Embryonic facial prominence (tissue), 1 donor: Measurements from ENCODE around the gene FOXJ1.

Experiments
- DNase-seq: peaks from one replicate; pipeline ENCODE4 v3.0.0-alpha.2; 2016; ENCODE audit errors: extremely low spot score

FOXJ1 gene

DNA sequence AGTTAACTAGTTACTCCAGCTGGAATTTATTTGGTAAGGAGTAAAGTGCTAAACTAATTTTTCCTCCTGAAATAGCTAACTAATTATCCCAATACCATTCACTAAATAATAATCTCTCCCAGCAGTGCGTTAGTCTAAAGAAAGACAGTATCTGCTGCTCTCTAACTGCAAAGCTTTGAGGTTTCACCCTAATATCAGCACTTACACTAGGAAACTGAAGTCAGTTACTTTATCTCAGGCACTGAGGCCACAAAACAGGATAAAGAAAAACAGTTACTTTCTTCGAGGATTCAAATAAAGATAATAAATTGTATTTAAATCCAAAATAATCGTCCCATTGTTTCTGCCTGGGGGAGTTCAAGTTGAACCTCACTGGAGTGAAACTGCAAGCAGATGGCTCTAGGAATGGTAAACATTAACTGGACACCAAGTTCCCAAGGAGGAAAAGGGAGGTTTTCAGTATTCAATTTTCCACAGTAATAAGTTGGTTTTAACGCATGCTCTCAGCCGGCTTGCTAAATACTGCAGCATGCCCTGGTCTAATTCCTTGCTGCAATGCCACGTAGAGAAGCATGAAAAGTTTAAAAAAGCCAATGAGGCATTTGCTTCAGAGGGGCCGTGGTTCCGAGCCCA, 20.0 kb upstream of the FOXJ1 start:
- DNase-seq, result no peak

DNA sequence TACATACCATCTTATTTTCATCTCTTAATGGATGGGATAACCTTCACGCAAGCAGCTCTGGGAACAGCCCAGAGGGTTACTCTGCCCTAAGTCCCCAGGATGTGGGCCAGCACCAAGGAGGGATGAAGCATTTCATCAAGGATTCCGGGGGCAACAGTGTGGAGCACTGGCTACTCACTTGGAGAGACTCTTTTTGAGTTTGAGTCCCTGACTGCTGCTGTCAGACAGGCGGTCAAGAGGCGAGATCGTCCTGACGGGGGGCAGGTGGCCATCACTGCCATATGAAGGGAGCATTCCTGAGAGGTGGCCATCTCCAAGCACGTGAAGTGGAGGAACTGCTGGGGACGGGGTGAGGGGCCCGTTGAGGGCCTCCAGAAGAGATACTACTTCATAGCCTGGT, 18.1 kb upstream of the FOXJ1 start:
- no peak for DNase-seq

DNA sequence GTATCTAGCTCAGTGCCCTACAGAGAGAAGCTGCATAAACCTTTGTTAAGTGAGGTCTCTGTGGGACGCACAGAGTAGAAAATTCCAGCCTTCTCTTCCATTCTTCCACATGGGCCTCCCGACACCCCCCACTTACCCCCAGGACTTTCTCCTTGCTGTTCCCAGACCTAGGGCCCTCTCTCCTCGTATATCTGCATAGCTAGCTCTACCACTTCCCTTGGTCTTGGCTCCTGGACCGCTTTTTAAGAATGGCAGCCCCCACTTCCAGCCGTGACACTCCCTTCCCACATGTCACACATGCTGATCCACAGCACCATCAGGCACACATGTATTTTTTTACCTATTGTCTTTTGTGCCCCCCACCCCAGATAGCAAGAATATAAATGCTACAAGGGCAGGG, 16.7 kb upstream of the FOXJ1 start:
- no peak for DNase-seq

DNA sequence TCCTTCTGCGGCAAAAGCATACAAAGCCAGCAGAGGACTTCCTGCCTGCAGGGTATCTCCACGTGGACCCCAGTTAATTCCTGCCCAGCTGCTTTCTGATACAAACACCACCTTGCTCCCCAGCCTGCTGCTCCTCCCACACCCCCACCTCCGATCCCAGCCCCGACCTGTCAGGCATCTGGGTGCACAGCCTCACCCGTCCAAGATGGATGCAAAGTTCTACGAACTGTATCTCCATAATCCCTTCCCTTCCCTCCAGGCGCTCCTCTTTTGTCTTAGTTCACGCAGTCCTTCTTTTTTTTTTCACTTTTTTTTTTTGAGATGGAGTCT, 15.6 kb upstream of the FOXJ1 start:
- no peak for DNase-seq

DNA sequence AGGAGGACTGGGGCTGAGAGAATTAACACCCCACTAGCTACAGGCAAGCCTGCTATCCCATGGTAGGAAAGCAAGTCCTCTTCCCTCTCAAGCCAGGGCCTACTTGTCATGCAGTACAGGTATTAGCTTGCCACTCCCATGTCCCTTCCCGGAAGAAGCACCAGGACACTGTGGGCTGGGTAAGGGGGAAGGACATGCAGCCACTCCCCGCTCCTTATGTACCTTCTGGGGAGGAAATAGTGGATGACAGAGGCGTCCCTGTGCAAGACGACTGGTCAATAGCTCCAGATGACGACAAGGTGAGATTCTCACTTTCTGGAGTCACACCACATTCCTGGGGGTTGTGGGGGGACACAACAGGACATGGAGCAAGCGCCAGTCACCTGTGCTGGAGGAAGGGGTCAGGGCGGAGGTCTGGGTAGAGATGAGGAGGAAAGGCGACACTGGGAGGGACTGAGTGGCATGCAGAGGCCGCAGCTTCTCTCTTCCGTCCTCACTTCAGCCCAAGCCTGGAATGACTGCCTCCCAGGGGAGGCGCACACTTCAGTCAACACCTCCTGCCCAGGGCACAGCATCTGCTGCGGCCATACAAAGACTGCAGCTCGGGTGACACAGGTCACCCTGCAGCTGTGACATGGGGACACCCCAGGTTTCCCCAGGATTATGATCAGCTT, 15.1 kb upstream of the FOXJ1 start:
- no peak for DNase-seq

DNA sequence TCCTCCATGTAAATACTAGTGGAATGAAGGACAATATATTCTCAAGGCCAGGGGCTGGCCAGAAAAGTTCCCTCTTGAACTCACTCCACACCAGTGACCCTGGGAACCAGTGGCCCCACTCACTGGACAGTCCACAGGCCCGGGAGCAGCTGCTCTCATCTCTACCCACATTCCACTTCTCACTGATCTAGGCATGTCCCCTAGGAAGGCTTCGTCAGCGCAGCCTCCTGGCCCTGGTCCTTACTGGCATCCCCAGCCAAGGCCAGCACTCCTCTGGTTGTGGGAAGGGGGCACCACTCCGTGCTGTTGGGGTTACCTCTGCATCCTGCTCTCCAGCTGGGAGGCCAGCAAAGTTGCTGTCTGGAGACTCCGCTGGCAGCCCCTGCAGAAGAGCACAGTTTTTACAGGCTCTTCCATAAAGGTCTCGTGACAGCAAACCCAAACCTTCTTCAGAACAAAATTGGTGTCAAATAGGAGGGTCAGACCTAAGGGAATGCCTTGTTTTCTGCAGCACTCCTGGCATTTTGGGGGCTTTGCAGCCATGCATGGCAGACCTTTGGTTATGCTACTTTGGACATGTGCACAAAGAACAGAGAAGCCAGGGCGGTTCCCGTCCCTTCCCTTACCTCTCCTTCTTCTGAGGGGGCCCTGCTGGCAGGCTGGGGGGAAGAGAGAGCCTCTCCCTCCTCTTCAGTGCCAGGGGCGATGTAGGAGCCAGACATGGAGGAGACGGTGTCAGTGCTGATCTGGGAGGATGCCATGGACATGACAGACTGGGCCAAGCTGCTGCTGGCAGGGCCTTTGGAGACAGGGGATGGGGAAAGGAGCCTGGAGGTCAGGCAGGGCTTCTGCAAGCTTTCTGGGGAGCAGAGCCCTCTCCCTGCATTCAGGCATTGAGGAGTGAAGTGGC, 14.1 kb upstream of the FOXJ1 start:
- DNase-seq, result no peak

DNA sequence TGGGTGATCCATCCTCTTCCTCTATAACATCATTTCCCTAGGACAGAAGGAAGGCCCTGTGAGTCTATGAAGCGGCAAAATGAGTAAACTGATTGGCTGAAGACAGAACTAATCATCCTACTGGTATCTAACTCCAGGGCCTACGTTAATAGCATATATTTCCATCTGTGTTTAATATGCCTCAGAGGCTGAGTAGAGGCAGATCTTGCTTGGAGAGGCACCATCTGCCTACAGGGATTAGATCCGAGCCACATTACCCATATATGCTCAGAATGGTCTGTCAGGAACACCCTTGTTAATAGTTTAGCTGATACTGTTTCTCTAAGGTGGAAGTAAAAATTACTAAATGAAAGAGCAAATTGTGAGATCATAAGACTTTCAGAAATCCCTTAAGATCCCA, 13.2 kb upstream of the FOXJ1 start:
- no peak for DNase-seq

DNA sequence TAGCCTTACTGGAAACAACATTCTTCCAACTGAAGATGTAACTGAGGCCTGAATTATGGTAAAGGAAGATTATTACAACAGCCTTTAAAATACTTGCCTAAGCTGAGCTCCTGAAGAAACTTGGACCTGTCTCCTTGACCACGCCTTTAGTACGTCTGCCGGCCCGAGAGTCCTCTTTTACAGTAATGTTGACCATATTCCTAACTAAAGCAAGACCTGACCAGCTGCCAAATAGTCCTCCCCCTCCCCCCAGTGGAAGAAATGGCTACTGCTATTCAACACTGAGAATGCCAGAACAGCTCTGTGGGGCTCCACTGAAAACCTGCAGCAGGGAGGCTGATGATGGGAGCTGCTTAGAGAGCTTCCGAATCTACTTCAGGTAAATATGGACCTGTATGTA, 12.6 kb upstream of the FOXJ1 start:
- DNase-seq, result no peak

DNA sequence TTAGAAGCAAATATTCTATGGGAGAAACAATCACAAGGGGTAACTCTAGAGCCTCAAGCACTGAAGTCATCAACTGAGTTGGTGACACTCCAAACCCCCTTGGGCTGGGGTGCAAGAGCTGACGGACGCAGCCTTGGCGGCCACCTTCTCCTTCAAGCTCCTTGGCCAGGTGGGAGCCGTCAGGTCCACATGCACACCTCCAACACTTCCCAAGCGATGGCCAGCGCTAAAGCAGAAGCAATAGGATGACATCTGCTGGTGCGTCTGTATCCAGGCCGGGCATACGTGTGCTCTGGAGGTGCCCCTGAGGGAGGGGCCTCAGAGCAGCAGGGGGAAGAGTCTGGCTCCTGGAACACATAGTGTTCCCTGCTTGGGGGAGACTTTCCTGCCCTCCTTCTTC, 12.2 kb upstream of the FOXJ1 start:
- no peak for DNase-seq

DNA sequence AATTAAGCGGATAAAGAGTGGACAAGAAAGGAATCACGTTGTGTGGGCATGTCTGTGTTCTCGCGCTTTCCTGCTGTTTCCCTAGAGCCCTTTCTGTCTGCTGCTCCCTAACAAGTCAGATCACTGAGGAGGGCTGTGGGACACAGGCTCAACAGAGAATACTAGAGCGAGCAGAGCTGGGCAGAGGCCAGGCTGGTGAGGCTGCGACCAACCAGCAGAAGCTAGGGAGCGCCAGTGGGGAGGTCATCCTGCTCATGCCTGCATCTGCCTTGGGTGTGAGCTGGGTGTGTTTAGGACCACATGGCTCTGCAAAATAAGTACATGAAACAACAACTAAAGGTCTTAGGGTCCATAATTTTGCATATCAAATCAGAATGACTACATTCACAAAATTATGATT, 11.5 kb upstream of the FOXJ1 start:
- DNase-seq, result no peak

DNA sequence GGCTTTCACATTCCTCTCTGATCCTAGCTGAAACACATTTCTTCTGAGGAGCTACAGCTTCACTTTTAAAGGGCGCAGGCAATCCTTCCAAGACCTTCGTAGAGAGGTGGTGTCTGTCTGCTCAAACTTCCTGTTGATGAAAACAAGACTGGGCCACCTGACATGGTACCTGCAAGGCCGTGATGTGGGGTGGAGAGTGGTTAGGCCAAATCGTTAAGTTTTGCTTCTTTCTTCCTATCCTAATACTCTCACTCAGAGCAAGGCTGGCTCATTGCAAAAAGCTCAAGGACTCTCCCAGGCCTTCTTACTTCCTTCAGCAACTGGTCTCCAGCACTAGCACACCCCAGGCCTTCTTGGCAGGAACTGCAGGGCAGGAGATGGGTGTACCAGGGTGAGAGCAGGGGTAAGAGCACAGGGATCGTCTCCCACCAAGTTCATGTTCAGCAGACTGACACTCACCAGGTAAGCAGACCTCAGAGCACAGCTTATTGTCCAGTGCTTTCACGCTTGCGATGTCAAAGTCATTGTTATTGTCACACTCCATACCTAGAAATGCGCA, 10.9 kb upstream of the FOXJ1 start:
- DNase-seq, result no peak

DNA sequence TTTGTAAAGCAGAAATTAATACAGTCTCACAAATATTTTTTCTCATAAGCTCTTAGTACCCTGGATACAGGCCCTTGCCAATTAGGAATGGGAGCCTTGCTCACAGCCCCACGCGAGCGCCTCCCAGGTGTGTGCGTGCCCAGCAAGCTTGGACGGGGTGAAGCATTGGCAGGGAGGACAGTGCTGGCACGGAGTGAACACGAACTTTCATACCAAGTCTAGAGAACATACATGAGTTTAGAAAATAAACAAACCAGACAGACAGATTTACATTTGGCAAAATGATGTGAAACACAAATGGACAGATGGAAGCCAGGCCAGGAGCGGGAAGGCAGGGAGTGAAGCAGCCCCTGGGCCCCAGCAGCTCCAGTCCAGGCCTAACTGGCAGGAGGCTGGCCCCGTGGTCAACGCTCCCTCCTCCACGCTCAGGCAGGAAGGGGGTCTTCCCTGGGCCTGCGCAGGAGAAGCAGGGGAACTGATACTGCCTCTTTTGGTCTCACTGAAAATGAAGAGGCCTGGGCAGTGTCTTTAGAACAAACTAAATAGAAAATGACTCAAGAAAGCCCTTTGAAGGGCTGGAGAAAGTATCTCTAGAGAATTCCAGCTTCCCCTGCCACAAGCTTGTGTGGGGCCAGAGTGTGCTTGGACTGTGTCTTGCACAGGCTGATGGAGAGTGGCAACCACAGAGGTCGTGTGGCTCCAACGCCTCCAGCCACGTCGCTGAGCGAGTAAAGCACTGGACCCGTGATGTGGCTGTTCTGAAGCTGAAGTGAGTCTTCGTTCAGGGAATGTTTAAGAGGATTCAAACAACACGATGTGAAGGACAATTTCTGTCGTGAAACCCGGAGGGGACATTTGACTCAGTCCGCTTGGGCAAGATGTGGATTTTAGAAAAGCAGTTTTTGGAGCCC, 9.9 kb upstream of the FOXJ1 start:
- no peak for DNase-seq

DNA sequence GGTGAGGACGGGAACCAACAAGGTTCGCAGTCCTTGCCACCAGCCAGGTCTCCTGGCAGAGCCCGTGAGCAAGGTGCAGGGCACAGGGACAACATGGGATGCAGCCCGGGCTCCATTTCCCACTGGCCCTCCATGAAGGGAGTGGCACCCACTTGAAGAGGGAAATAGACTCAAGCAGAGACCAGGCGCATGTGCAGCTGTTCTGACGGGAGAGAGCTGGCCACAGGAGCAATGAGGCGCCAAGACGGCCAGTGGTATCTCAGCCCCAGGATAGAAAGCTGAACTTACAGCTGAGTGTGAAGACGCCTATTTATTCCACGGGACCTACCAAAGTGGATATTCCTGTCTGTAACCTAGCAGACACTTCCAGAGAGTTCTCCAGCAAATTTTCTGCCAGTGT, 8.2 kb upstream of the FOXJ1 start:
- no peak for DNase-seq

DNA sequence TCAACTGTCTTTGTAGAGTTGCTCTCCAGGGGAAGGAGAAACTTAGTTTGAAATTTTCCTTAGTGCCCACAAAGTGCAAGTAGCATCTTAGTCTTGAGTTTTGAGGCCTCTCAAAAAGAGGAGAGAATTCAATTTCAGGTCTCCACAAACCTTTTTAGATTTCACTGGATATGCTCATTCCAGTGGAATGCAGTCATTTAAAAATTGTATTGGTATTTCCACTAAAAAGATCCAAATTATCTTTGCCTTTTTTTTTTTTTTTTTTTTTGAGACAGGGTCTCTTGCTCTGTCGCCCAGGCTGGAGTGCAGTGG, 6.9 kb upstream of the FOXJ1 start:
- no peak for DNase-seq

DNA sequence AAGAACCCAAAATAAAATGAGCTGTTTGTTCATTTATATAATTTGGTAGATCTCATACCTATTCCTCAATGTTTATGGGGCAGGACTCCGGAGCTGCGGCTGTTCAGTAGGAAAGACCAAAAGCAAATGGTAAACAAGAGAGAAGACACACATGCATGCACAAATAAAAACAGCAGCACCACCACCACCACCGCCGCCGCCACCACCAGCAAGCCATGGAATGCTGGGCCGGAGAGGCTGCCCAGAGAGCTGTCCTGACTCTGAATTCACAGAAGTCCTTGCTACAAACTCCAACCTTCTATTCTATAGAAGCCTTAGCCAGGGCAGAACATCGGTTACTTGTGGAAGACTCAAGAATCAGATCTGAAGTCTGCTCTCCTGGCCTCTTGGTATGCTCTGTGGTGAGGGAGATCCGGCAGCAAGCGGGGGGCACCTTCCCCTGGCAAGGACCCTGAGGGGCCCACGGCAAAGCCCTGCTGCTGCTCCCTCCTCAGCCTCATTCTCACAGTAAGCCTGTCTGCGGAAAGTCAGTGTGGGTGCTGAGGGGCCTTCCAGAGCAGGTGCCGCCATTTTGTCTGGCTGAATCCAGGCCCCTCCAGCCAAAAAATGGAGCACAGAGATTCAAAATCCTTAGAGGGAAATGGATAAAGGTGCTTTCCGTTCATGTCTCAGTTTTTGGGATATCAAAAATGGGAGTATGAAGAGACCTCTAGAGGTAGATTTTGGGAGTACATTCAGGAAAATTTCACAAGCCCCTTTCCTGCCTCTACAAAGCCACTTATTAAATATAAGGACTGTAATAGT, 6.4 kb upstream of the FOXJ1 start:
- no peak for DNase-seq

DNA sequence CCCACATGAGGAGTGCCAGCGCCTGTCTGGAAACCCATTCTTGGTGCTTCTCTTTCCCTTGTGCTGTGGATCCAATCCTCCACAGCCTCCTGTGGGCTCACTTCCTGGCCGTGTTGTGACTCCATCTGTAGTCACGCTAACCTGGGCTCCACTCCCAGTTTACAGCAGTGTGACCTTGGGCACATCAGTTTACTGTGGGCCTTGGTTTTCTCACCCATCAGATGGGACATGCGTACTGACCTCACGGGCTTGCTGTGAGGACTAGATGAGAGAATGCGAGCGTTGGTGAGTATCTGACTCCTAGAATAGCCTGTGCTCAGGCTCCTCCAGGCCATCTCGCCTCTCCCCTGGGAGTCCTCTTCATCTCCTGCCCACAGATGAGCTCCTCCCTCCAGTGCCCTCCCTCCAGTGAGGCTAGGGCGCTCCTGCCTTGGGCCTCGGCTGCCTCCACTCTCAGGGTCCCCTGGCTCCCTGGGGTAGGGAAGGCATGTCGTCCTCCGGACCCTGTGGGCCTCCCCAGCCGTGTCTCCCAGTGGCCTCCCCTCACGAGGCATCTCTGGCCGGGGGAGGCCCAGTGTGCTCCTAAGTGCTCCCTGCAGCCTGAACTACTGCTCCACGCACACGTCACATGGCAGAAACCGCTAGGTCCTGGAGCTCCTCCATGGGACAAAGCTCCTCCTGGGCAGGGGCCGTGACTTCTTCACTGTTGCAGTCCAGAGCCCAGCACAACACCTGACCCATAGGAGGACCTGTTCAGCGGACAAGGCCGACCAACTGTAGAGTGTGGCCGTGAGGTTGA, 5.2 kb upstream of the FOXJ1 start:
- no peak for DNase-seq

DNA sequence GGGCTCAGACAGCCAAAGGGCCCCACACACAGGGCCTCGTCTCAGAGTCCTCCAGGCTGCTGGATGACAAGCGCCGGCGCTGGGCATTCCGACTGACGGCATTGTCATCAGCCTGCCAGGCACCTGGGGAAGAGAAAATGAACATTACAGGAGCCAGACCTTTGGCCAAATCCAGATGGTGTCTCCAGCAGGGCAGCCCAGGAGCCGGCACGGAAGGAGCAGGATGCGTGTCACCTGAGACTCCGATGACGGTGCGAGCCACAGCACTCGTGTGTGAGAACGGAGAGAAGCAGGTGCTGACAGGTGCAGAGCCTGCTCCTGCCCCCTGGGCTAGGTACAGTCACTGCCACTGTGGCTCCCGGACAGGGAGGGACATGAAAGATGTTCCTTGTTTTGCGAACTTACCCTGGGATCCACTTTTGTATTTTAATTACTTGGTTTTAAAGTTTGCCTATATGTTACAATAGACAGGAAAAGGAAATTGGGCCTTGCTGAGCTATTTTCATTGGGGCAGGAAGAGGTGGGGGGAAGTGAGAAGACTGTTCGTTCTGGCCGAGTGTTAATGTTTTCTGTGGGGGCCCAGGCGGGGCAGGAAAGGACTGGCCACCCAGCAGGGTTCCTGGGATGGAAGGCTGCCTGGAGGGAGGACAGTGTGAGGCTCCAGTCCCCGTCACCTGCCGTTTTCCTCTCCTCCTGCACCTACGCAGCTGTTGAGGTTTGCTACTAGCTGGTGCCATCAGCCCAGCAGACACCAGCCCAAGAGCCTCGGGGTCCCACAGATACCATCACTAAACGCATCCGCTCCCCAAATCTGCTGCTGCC, 4.4 kb upstream of the FOXJ1 start:
- DNase-seq, result no peak

DNA sequence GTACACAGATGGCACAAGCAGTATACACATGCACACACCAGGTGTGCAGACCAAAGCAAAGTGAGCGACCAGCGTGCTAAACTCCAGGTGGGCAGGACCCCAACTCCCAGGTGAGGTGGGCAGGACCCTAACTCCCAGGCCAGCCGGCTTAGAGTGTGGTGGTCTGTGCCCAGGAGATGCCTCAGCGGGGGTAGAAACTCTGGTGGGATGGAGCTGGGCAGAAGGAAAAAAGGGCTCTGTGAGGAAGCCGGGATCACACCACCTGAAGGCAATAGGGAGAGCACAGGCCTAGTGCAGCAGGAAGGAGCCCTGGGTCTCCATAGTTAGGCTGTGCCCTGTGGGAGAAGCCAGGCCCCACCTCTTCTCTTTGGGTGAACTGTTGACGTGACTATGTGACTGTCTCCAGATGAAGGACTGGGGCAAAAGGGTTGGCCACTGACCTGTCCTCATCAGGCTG, 1.6 kb upstream of the FOXJ1 start:
- no peak for DNase-seq

DNA sequence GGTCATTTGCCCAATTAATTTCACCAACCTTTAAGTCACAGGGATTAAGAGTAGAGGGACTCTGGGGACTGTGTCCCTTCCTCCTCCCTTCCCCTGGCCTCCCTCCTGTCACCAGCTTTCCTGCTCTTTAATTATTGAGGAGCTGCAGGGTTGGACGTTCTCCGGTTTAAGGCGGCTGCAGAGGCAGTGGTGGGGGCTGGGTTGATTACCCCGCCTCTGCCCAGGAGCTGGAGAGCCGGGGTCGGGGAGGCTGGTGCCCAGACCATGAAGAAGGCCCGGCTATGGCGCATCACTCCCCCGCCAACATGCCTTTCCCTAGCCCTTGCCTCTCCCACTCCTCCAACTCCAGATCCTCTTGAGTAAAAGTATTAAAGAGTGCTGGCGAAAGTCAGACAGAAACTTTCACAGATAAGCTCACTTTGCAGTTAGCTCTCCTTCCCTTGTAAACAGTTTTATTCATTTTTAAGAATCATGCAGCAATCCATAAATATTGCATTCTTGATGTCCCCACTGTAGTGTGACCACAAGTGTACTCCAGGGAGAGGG, 1.1 kb upstream of the FOXJ1 start:
- no peak for DNase-seq
